HEK293 (cell line): ENCODE data around the gene BATF2.

Source experiments
- CTCF ChIA-PET: fragments of 350-600 bp; formaldehyde crosslinking; extraction: SDS; loops from one replicate; lab custom pipeline; 2021; ENCODE audit warnings: antibody characterized with exemption; lab: Yijun Ruan, JAX
- POLR2A ChIA-PET: fragments of 300-600 bp; formaldehyde crosslinking; extraction: SDS; loops from one replicate; lab custom pipeline; 2020; ENCODE audit warnings: antibody characterized with exemption, inconsistent platforms; lab: Yijun Ruan, JAX
- H3K27ac ChIP-seq: fragments of 200-500 bp; sonication (Bioruptor generic); 2 replicates; pipeline ENCODE4 v1.5.1; 2014; ENCODE audit warnings: low read depth, low read length, control low read depth, inconsistent platforms; ENCODE audit errors: extremely low read depth
- H3K36me3 ChIP-seq, 2 experiments: fragments of 200-500 bp in 1 of 2; sonication (Bioruptor generic) in 1 of 2; 1 replicate in 1 of 2; 2 replicates in 1 of 2; pipeline ENCODE4 v1.5.1; 2014 to 2017; ENCODE audit warnings: inconsistent platforms in 2 of 2, low read length in 2 of 2; ENCODE audit not compliant: control insufficient read depth in 2 of 2, insufficient read depth in 1 of 2
- H3K4me1 ChIP-seq: fragments of 200-500 bp; sonication (Bioruptor generic); 2 replicates; pipeline ENCODE4 v1.5.1; 2014; ENCODE audit warnings: mild to moderate bottlenecking, low read length, inconsistent platforms; ENCODE audit not compliant: control insufficient read depth, insufficient read depth
- H3K4me3 ChIP-seq: 2 replicates; pipeline ENCODE4 v1.5.1; 2011; ENCODE audit warnings: low read depth, mild to moderate bottlenecking, control low read depth, low read length, moderate library complexity
- H3K9me3 ChIP-seq: fragments of 200-500 bp; sonication (Bioruptor generic); 2 replicates; pipeline ENCODE4 v1.5.1; 2014; ENCODE audit warnings: low read depth, low read length, inconsistent platforms; ENCODE audit not compliant: control insufficient read depth, insufficient read depth
- ATF2 ChIP-seq: fragments of 450-650 bp; formaldehyde crosslinking; IDR thresholded peaks from 2 replicates; pipeline ENCODE4 v1.5.1; 2016; ENCODE audit warnings: missing biosample characterization, missing genetic modification characterization, low read depth
- GLI4 ChIP-seq: fragments of 450-650 bp; formaldehyde crosslinking; IDR thresholded peaks from 2 replicates; pipeline ENCODE4 v1.5.1; 2016; ENCODE audit warnings: missing biosample characterization, missing genetic modification characterization
- GLIS1 ChIP-seq: fragments of 450-650 bp; formaldehyde crosslinking; IDR thresholded peaks from 2 replicates; pipeline ENCODE4 v1.5.1; 2016; ENCODE audit warnings: missing biosample characterization, missing genetic modification characterization
- HOXA7 ChIP-seq: sonication (generic); formaldehyde crosslinking; IDR thresholded peaks from 2 replicates; pipeline ENCODE4 v1.8.1; 2022; ENCODE audit warnings: missing genetic modification reagents, borderline replicate concordance
- HOXC10 ChIP-seq: sonication (generic); formaldehyde crosslinking; IDR thresholded peaks from 2 replicates; pipeline ENCODE4 v1.8.1; 2023; ENCODE audit warnings: mild to moderate bottlenecking, missing genetic modification reagents
- IKZF3 ChIP-seq: fragments of 450-650 bp; IDR thresholded peaks from 2 replicates; pipeline ENCODE4 v1.5.0; 2018; ENCODE audit warnings: missing biosample characterization, mild to moderate bottlenecking, missing genetic modification characterization, moderate library complexity
- MYNN ChIP-seq: fragments of 450-650 bp; formaldehyde crosslinking; IDR thresholded peaks from 2 replicates; pipeline ENCODE4 v1.5.1; 2016; ENCODE audit warnings: missing biosample characterization, missing genetic modification characterization, borderline replicate concordance
- WT1 ChIP-seq: fragments of 450-650 bp; formaldehyde crosslinking; IDR thresholded peaks from 2 replicates; pipeline ENCODE4 v1.5.1; 2016; ENCODE audit warnings: missing biosample characterization, missing genetic modification characterization
- ZBTB1 ChIP-seq: fragments of 450-650 bp; formaldehyde crosslinking; IDR thresholded peaks from 2 replicates; pipeline ENCODE4 v1.5.1; 2016; ENCODE audit warnings: missing biosample characterization, missing genetic modification characterization
- ZNF26 ChIP-seq: fragments of 450-650 bp; formaldehyde crosslinking; IDR thresholded peaks from 2 replicates; pipeline ENCODE4 v1.5.1; 2016; ENCODE audit warnings: missing biosample characterization, missing genetic modification characterization
- ZNF280C ChIP-seq: fragments of 450-650 bp; formaldehyde crosslinking; IDR thresholded peaks from 2 replicates; pipeline ENCODE4 v1.5.1; 2016; ENCODE audit warnings: missing biosample characterization, missing genetic modification characterization
- ZNF335 ChIP-seq: fragments of 450-650 bp; formaldehyde crosslinking; conservative IDR thresholded peaks from 2 replicates; pipeline ENCODE4 v1.5.1; 2016; ENCODE audit warnings: missing biosample characterization, missing genetic modification characterization
- ZNF366 ChIP-seq: fragments of 450-650 bp; formaldehyde crosslinking; conservative IDR thresholded peaks from 2 replicates; pipeline ENCODE4 v1.5.1; 2016; ENCODE audit warnings: missing biosample characterization, missing genetic modification characterization
- ZNF391 ChIP-seq: fragments of 450-650 bp; formaldehyde crosslinking; IDR thresholded peaks from 2 replicates; pipeline ENCODE4 v1.5.1; 2016; ENCODE audit warnings: low read depth, missing biosample characterization, missing genetic modification characterization, borderline replicate concordance
- ZNF394 ChIP-seq: fragments of 450-650 bp; formaldehyde crosslinking; IDR thresholded peaks from 2 replicates; pipeline ENCODE4 v1.5.1; 2016; ENCODE audit warnings: missing biosample characterization, missing genetic modification characterization, mild to moderate bottlenecking, moderate library complexity, borderline replicate concordance
- ZNF449 ChIP-seq: fragments of 450-650 bp; formaldehyde crosslinking; IDR thresholded peaks from 2 replicates; pipeline ENCODE4 v1.5.1; 2017; ENCODE audit warnings: missing biosample characterization, mild to moderate bottlenecking, missing genetic modification characterization, moderate library complexity
- ZNF510 ChIP-seq: fragments of 450-650 bp; formaldehyde crosslinking; IDR thresholded peaks from 2 replicates; pipeline ENCODE4 v1.5.1; 2018; ENCODE audit warnings: mild to moderate bottlenecking, missing genetic modification characterization, missing biosample characterization; ENCODE audit not compliant: insufficient replicate concordance
- ZNF645 ChIP-seq: fragments of 450-650 bp; formaldehyde crosslinking; IDR thresholded peaks from 2 replicates; pipeline ENCODE4; 2016; ENCODE audit warnings: missing biosample characterization, missing genetic modification characterization
- ZNF707 ChIP-seq: fragments of 450-650 bp; formaldehyde crosslinking; IDR thresholded peaks from 2 replicates; pipeline ENCODE4 v1.5.1; 2016; ENCODE audit warnings: missing biosample characterization, missing genetic modification characterization

The BATF2 gene

GRCh38 chr11:65040847-65041622, 44.3 kb upstream of the BATF2 start, which contains the start of gene SAC3D1 (continued):
- TF ChIP-seq ATF2 (tag by site-specific recombination) (no peak), ZNF391 (no peak), MYNN (tag by site-specific recombination) (no peak), ZNF394 (tag by site-specific recombination) (no peak; the same call in 1 of the 2 replicates), ZNF449 (tag by site-specific recombination) (peak; percentile 79), WT1 (no peak), GLI4 (tag by site-specific recombination) (no peak), HOXC10 (peak; percentile 30; the same call in 1 of the 2 replicates), ZNF510 (tag by site-specific recombination) (no peak), ZNF707 (no peak), ZNF26 (tag by site-specific recombination) (no peak), GLIS1 (tag by site-specific recombination) (peak; percentile 33)

GRCh38 chr11:65040520-65040846, 43.7 kb upstream of the BATF2 start:
- TF ChIP-seq ZNF366 (tag by site-specific recombination): 0 out of 2 replicates have a peak, but pooled peaks have one; percentile 41
- peak; percentile 54; the same call in 1 of the 2 replicates for TF ChIP-seq IKZF3 (tag by site-specific recombination)
- TF ChIP-seq ZNF335 (tag by site-specific recombination): peak; percentile 48; the same call in 1 of the 2 replicates
- TF ChIP-seq WT1: no peak
- no peak for TF ChIP-seq ZNF645 (tag by site-specific recombination)
- POLR2A ChIA-PET: interaction anchor here (0.8 to 2.1 kb wide), 12 partner anchors 9 to 123 kb away, joined by 3 to 17 read pairs (median 5); partner anchors contain the start of genes ARL2, ATG2A, CDCA5 and FAU
- H3K36me3 ChIP-seq: peaks cover 0 to 47% of the 10 kb centered on the region in 2 experiments; a peak in 2 of 3 replicates
- H3K27ac ChIP-seq: peak overlapping the region; percentile 75
- CTCF ChIA-PET: interaction anchor here (0.6 to 1.6 kb wide), 6 partner anchors 9 to 171 kb away, joined by 3 to 5 read pairs (median 4); partner anchors contain the start of genes ARL2 and CDCA5
- no peaks in the 10 kb centered on the region for H3K4me1 ChIP-seq
- peak overlapping the region; percentile 80 for H3K4me3 ChIP-seq
- H3K9me3 ChIP-seq: no peaks in the 10 kb centered on the region

- POLR2A ChIA-PET: no interaction called here
- Histone ChIP-seq H3K4me3 (no peak overlapping the region), H3K4me1 (no peaks in the 10 kb centered on the region), H3K9me3 (no peaks in the 10 kb centered on the region), H3K27ac (no peak overlapping the region), H3K36me3 (peaks cover 0 to 53% of the 10 kb centered on the region in 2 experiments; a peak in 2 of 3 replicates)
- CTCF ChIA-PET: no interaction called here
- TF ChIP-seq HOXA7 (no peak), ZBTB1 (tag by site-specific recombination) (no peak), ZNF366 (tag by site-specific recombination) (no peak), ATF2 (tag by site-specific recombination) (no peak), ZNF280C (tag by site-specific recombination) (no peak)
Observed at GRCh38 chr11:65036931-65037330, 40.2 kb upstream of the BATF2 start.
